ENCODE results near the gene SPATA22.
"Not testable (repeated sequence)": the region's sequence is repeated elsewhere in the genome, so short reads cannot be mapped to it uniquely, and the experiment has no call there.

Gene SPATA22

GRCh38 chr17:3433741-3434140, 37.9 kb downstream of the SPATA22 start, which contains the start of gene OR1E2:
Gene OR1E2 (minus strand): TSS chr17:3433841. CDS start chr17:3433841, 0 bp downstream.
- Mint-ChIP-seq H3K36me3 (ENCODE audit: low read depth) (no peaks in the 10 kb centered on the region), H3K27me3 (ENCODE audit: low read depth) (peaks cover 4% of the 10 kb centered on the region), H3K4me1 (no peaks in the 10 kb centered on the region), H3K9me3 (peaks cover 24% of the 10 kb centered on the region), H3K27ac (no peak within 1 kb of the TSS), H3K4me3 (no peak within 1 kb of the TSS)
- no peak for TF ChIP-seq CTCF (IDR thresholded peaks at IDR 0.05; ENCODE audit: unreplicated experiment in 3 of 3)

- H3K4me3 Mint-ChIP-seq; H3K4me1 Mint-ChIP-seq; H3K36me3 Mint-ChIP-seq (ENCODE audit: low read depth); H3K27me3 Mint-ChIP-seq (ENCODE audit: low read depth); H3K27ac Mint-ChIP-seq: not testable (repeated sequence)
- peaks cover 29% of the 10 kb centered on the region for H3K9me3 Mint-ChIP-seq
These were observed 38.4 kb downstream of the SPATA22 start for GRCh38 chr17:3433215-3433614.

- Mint-ChIP-seq H3K9me3 (peaks cover 10% of the 10 kb centered on the region), H3K4me1 (no peaks in the 10 kb centered on the region), H3K27ac (no peak overlapping the region), H3K4me3 (no peak overlapping the region), H3K27me3 (ENCODE audit: low read depth) (no peaks in the 10 kb centered on the region), H3K36me3 (ENCODE audit: low read depth) (no peaks in the 10 kb centered on the region)
- TF ChIP-seq CTCF (IDR thresholded peaks at IDR 0.05; ENCODE audit: unreplicated experiment in 3 of 3): no peak
These were observed 53.4 kb downstream of the SPATA22 start for GRCh38 chr17:3418222-3418621.

- Mint-ChIP-seq H3K4me1 (no peaks in the 10 kb centered on the region), H3K27ac (no peak overlapping the region), H3K27me3 (ENCODE audit: low read depth) (no peaks in the 10 kb centered on the region), H3K4me3 (no peak overlapping the region), H3K9me3 (peaks cover 6% of the 10 kb centered on the region), H3K36me3 (ENCODE audit: low read depth) (no peaks in the 10 kb centered on the region)
- no peak for TF ChIP-seq CTCF (IDR thresholded peaks at IDR 0.05; ENCODE audit: unreplicated experiment in 3 of 3)
These were observed 56.0 kb downstream of the SPATA22 start for GRCh38 chr17:3415610-3416009.

GRCh38 chr17:3412216-3412615, 59.4 kb downstream of the SPATA22 start:
- H3K9me3 Mint-ChIP-seq: peaks cover 25% of the 10 kb centered on the region
- not testable (repeated sequence) for H3K27me3 Mint-ChIP-seq (ENCODE audit: low read depth); H3K4me3 Mint-ChIP-seq; H3K4me1 Mint-ChIP-seq; H3K36me3 Mint-ChIP-seq (ENCODE audit: low read depth); H3K27ac Mint-ChIP-seq

- Mint-ChIP-seq H3K27me3 (ENCODE audit: low read depth) (no peaks in the 10 kb centered on the region), H3K36me3 (ENCODE audit: low read depth) (no peaks in the 10 kb centered on the region), H3K27ac (no peak within 1 kb of the TSS), H3K4me3 (no peak within 1 kb of the TSS), H3K4me1 (no peaks in the 10 kb centered on the region), H3K9me3 (peaks cover 36% of the 10 kb centered on the region)
- TF ChIP-seq CTCF (IDR thresholded peaks at IDR 0.05; ENCODE audit: unreplicated experiment in 3 of 3): no peak
These were observed 60.5 kb downstream of the SPATA22 start, which contains the start of gene OR3A3 for GRCh38 chr17:3411070-3411469. Gene OR3A3 (plus strand): TSS chr17:3411370.

- not testable (repeated sequence) for H3K36me3 Mint-ChIP-seq (ENCODE audit: low read depth); H3K27me3 Mint-ChIP-seq (ENCODE audit: low read depth); H3K4me3 Mint-ChIP-seq; H3K27ac Mint-ChIP-seq; H3K4me1 Mint-ChIP-seq
- H3K9me3 Mint-ChIP-seq: peaks cover 39% of the 10 kb centered on the region
These were observed 67.8 kb downstream of the SPATA22 start for GRCh38 chr17:3403856-3404255.
